Colonic mucosa (tissue), 4 donors: ENCODE results near the gene GAS7. TPM values are rescaled to one million over a fixed set of nuclear protein-coding genes. Genes with fewer than 3 reads are reported as not detected.

Source experiments
- DNase-seq: peaks from one replicate; pipeline ENCODE4 v3.0.0-alpha.2; 2020
- H3K27ac ChIP-seq: fragments of 200-600 bp; one replicate; pipeline ENCODE4 v1.8.0; 2021
- H3K27me3 ChIP-seq: fragments of 200-600 bp; one replicate; pipeline ENCODE4 v1.8.0; 2021
- H3K36me3 ChIP-seq: fragments of 200-600 bp; one replicate; pipeline ENCODE4 v1.8.0; 2021
- H3K4me1 ChIP-seq: fragments of 200-600 bp; one replicate; pipeline ENCODE4 v1.8.0; 2021; ENCODE audit warnings: mild to moderate bottlenecking
- H3K4me3 ChIP-seq: fragments of 200-600 bp; one replicate; pipeline ENCODE4 v1.8.0; 2021
- H3K9ac ChIP-seq, 2 donors: one replicate each; pipeline ENCODE4 v1.7.0; 2013; ENCODE audit warnings: control low read depth in 2 of 2, low read depth in 2 of 2, low read length in 2 of 2
- H3K9me3 ChIP-seq: fragments of 200-600 bp; one replicate; pipeline ENCODE4 v1.8.0; 2021
- CTCF ChIP-seq: fragments of 200-600 bp; IDR thresholded peaks from one replicate; pipeline ENCODE4 v1.8.0; 2022; ENCODE audit warnings: antibody characterized with exemption, mild to moderate bottlenecking
- intact Hi-C: fragments of 100-400 bp; cut with DNase I; formaldehyde crosslinking; loops from one replicate; pipeline ENCODE4 v1.14.1; 2022
- total RNA-seq, 2 donors: library from RNA; stranded (reverse); fragmentation: NEBNext Ultra II Directional in 1 of 2; extraction: Animal tissue kit (Norgen Biotek cat#: 25700) in 1 of 2; gene quantifications; one replicate each; pipeline ENCODE4 v1.2.1, GENCODE V29; 2021
- donor health status: healthy.
- donor health status: DM: no; HTN: no; CAD: no.
- donor health status: DM: no; HTN: no; CAD: no.

GAS7 gene
- total RNA-seq, 2 donors from 2014 or later: 4.7 to 17.0 TPM

GRCh38 chr17:9913476-9913875 lies 284.9 kb downstream of the GAS7 start:
- H3K4me3 ChIP-seq: no peak overlapping the region
- intact Hi-C loops: no loop called here
- no peak overlapping the region for H3K9ac ChIP-seq
- no peak overlapping the region for H3K27ac ChIP-seq
- no peak for DNase-seq
- H3K36me3 ChIP-seq: no peaks in the 10 kb centered on the region
- TF ChIP-seq CTCF: no peak
- H3K27me3 ChIP-seq: no peaks in the 10 kb centered on the region
- H3K9me3 ChIP-seq: no peaks in the 10 kb centered on the region
- H3K4me1 ChIP-seq: no peaks in the 10 kb centered on the region

DNA sequence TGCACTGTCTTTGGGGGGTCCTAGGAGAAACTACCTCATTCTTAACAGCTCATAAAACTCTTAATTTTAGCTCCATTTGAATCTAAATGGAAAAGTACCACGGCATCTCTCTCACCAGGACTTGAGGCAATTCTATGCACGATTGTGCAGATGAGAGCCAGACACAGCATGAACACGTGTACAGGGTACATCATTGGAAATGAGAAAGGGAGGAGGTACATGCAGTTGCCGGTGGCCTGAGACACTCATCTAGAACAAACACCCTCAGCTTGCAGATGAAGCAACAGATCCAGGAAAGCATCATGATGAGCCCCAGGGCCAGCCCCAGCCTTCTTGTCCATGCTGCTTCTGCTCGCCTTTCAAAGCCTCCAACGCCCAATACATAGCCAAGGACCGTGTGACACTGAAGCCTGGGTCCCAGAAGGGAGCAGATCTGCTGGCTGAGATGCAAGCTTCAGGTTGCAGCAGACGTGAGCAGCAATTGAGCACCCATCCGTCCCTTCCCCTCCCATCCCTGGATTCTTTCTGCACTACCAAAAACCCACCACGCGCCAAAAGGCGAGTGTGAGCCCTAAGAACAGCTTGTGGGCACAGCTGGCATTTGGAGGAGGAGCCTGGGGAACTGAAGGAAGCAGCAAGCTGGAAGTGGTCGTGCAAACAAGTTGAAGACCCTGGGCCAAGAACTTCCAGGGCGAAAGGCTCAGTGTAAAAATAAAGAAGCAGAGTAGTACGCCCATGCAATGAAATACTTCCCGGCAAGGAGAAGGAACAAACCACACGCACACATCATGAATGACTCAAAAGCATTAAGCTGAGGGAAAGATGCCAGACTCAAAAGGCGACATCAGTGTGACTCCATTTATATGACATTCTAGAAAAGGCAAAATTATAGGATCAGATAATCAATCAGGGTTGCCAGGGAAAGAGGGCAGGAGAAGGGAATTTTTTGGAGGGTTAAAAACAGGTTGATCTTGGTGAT lies 286.0 kb downstream of the GAS7 start:
- no peaks in the 10 kb centered on the region for H3K27me3 ChIP-seq
- no peaks in the 10 kb centered on the region for H3K9me3 ChIP-seq
- intact Hi-C loops: no loop called here
- no peak overlapping the region for H3K4me3 ChIP-seq
- no peak for DNase-seq
- H3K4me1 ChIP-seq: no peaks in the 10 kb centered on the region
- no peak overlapping the region for H3K9ac ChIP-seq
- no peak overlapping the region for H3K27ac ChIP-seq
- no peaks in the 10 kb centered on the region for H3K36me3 ChIP-seq
- no peak for TF ChIP-seq CTCF

DNA sequence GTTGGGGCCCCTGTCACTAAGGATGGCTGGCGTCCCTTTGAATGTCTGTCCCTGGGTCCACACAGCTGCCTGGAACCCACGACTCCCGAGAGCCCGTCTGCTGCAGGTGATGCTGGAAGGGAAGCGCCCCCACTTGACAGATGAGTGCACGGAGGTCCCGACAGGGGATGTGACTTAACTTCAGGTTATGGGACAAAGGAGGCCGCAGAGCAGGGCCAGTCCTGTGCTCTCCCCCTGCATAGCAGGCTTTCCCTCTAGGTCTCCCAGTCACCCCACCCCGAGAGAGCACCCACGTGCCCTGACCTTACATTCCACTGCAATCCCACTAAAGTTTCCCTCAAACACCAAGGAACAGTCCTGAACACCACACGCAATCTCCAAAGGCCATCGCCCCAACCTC lies 287.3 kb downstream of the GAS7 start:
- Histone ChIP-seq H3K27ac (no peak overlapping the region), H3K9ac (no peak overlapping the region), H3K9me3 (no peaks in the 10 kb centered on the region), H3K27me3 (no peaks in the 10 kb centered on the region), H3K4me1 (no peaks in the 10 kb centered on the region), H3K36me3 (no peaks in the 10 kb centered on the region), H3K4me3 (no peak overlapping the region)
- no peak for DNase-seq
- intact Hi-C loops: no loop called here
- no peak for TF ChIP-seq CTCF

DNA sequence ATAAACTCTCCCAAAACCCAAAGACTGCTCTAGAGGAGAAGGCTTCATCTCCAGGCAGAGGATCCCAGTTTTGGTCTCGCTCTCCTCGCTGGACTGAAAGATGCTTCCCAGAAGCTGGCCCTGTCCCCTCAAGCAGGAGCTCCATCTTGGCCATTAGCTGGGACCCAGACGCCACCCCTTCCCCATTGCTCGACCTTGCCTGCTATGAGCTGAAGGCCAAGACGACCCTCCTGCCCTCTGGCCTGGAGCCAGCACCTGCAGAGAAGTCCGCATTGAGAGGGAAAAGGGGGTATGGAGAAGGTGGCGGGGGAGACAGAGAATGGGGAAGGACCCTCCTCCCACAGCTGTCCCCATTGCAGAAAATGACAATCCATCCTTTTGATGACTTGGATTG lies 289.8 kb downstream of the GAS7 start:
- H3K9me3 ChIP-seq: no peaks in the 10 kb centered on the region
- no peaks in the 10 kb centered on the region for H3K4me1 ChIP-seq
- intact Hi-C loops: no loop called here
- no peaks in the 10 kb centered on the region for H3K36me3 ChIP-seq
- no peak overlapping the region for H3K4me3 ChIP-seq
- no peak overlapping the region for H3K9ac ChIP-seq
- no peaks in the 10 kb centered on the region for H3K27me3 ChIP-seq
- no peak for DNase-seq
- TF ChIP-seq CTCF: no peak
- H3K27ac ChIP-seq: no peak overlapping the region

GRCh38 chr17:9907883-9908648 lies 290.3 kb downstream of the GAS7 start:
- H3K4me3 ChIP-seq: no peak overlapping the region
- no peak overlapping the region for H3K27ac ChIP-seq
- H3K9ac ChIP-seq: peak overlapping the region in 1 of 2 donors; percentile 24
- intact Hi-C loops: no loop called here
- H3K9me3 ChIP-seq: no peaks in the 10 kb centered on the region
- no peak for TF ChIP-seq CTCF
- no peaks in the 10 kb centered on the region for H3K4me1 ChIP-seq
- no peaks in the 10 kb centered on the region for H3K36me3 ChIP-seq
- no peaks in the 10 kb centered on the region for H3K27me3 ChIP-seq
- DNase-seq: no peak
